Transverse colon (tissue), 4 donors: Measurements from ENCODE around the gene SAXO1. TPM values are rescaled to one million over a fixed set of nuclear protein-coding genes. Genes with fewer than 3 reads are reported as not detected.

Experiments
- DNase-seq: peaks from one replicate; pipeline ENCODE4 v3.0.0-alpha.2; 2019
- H3K27ac ChIP-seq, 4 donors: fragments of 200-600 bp; sonication (generic); 2 replicates each; pipeline ENCODE4 v1.5.1; 2016 to 2018; ENCODE audit warnings: inconsistent platforms in 4 of 4
- H3K27me3 ChIP-seq: fragments of 200-600 bp; sonication (generic); 2 replicates; pipeline ENCODE4 v1.5.1; 2017; ENCODE audit warnings: inconsistent platforms
- H3K36me3 ChIP-seq, 4 donors: fragments of 200-600 bp; sonication (generic); 2 replicates each; pipeline ENCODE4 v1.5.1; 2017 to 2019; ENCODE audit warnings: inconsistent platforms in 4 of 4
- H3K4me1 ChIP-seq, 4 donors: fragments of 200-600 bp; sonication (generic); 2 replicates each; pipeline ENCODE4 v1.5.1; 2017 to 2020; ENCODE audit warnings: inconsistent platforms in 4 of 4
- H3K4me3 ChIP-seq, 4 donors: fragments of 200-600 bp; sonication (generic); 1 replicate in 1 of 4; 2 replicates in 3 of 4; pipeline versions ENCODE4 v1.5.1 to v1.6.1; 2017 to 2019; ENCODE audit warnings: inconsistent platforms in 4 of 4
- H3K9me3 ChIP-seq, 2 donors: fragments of 200-600 bp; sonication (generic); 2 replicates each; pipeline ENCODE4 v1.5.1; 2017 to 2019; ENCODE audit warnings: inconsistent platforms in 2 of 2
- CTCF ChIP-seq, 5 experiments: fragments of 200-600 bp in 3 of 5; fragments of 450-650 bp in 2 of 5; sonication (generic) in 3 of 5; IDR thresholded peaks; 1 replicate in 2 of 5; 2 replicates in 3 of 5; pipeline ENCODE4 v1.5.1; 2016 to 2017; ENCODE audit warnings: antibody characterized with exemption in 5 of 5, inconsistent platforms in 3 of 5, mild to moderate bottlenecking in 2 of 5, moderate library complexity in 1 of 5
- EP300 ChIP-seq: sonication (generic); formaldehyde crosslinking; IDR thresholded peaks from one replicate; pipeline ENCODE4 v1.6.1; 2017; ENCODE audit warnings: antibody characterized with exemption, low read depth
- POLR2A ChIP-seq: fragments of 450-650 bp; IDR thresholded peaks from one replicate; pipeline ENCODE4 v1.6.1; 2016; ENCODE audit warnings: antibody characterized with exemption, mild to moderate bottlenecking, moderate library complexity
- POLR2AphosphoS5 ChIP-seq, 3 donors: sonication (generic); formaldehyde crosslinking; IDR thresholded peaks; one replicate each; pipeline ENCODE4 v1.6.1; 2016; ENCODE audit warnings: antibody characterized with exemption in 3 of 3
- WGBS, 2 donors: methylation state at CpG; one replicate each; pipeline ENCODE4 v1.1.5; 2018; ENCODE audit warnings: low coverage in 1 of 2; 5-methylcytosine and 5-hydroxymethylcytosine counted together
- in situ Hi-C, 4 donors: fragments of 200-750 bp; cut with MboI; loops; one replicate each; pipeline versions ENCODE4 v1.15.0 to v1.15.1; 2017; ENCODE audit warnings: low sequenced_read_pairs in 3 of 4, low pct_ligation_motif_present in 1 of 4, low pct_unique_long_range_greater_than_20kb in 1 of 4
- intact Hi-C: fragments of 100-400 bp; cut with DNase I; formaldehyde crosslinking; loops from one replicate; pipeline ENCODE4 v1.15.1; 2023; ENCODE audit warnings: low total_unique reads
- total RNA-seq, 4 donors: library from RNA; depleted of rRNA; stranded (reverse); fragments of >200 nt; gene quantifications; one replicate each; pipeline ENCODE4 v1.1.0, GENCODE V29; 2016

Gene SAXO1
- total RNA-seq, 4 donors from 2014 or later: 0.41 TPM; not detected in 3

- DNase-seq: no peak
- intact Hi-C loops (no loop called here), in situ Hi-C loops (no loop called here)
- WGBS, 2 donors: 83 to 100% methylated on average over 1 of the region's 1 CpG
- Histone ChIP-seq H3K4me3 (no peak overlapping the region), H3K27me3 (no peaks in the 10 kb centered on the region), H3K36me3 (no peaks in the 10 kb centered on the region), H3K4me1 (peaks cover 0 to 4% (median 2%) of the 10 kb centered on the region in 4 donors), H3K27ac (no peak overlapping the region), H3K9me3 (peaks cover 8 to 18% of the 10 kb centered on the region in 2 donors)
- no peak for TF ChIP-seq POLR2AphosphoS5 (IDR thresholded peaks at IDR 0.05)
- no peak for TF ChIP-seq EP300
- no peak for TF ChIP-seq CTCF (IDR thresholded peaks at IDR 0.05)
- TF ChIP-seq POLR2A: no peak
Measured at GRCh38 chr9:18893491-18893890, 139.5 kb downstream of the SAXO1 start.

GRCh38 chr9:18893046-18893445 lies 140.0 kb downstream of the SAXO1 start:
- H3K27ac ChIP-seq: no peak overlapping the region
- H3K4me3 ChIP-seq: no peak overlapping the region
- no peaks in the 10 kb centered on the region for H3K27me3 ChIP-seq
- in situ Hi-C loops: no loop called here
- H3K36me3 ChIP-seq: no peaks in the 10 kb centered on the region
- DNase-seq: no peak
- H3K4me1 ChIP-seq: peaks cover 0 to 9% (median 6%) of the 10 kb centered on the region in 4 donors
- H3K9me3 ChIP-seq: peaks cover 8 to 18% of the 10 kb centered on the region in 2 donors
- intact Hi-C loops: no loop called here
- WGBS, 2 donors: 87 to 96% methylated on average over 3 to 4 of the region's 4 CpGs
- TF ChIP-seq EP300 (no peak), POLR2A (no peak), POLR2AphosphoS5 (IDR thresholded peaks at IDR 0.05) (no peak), CTCF (IDR thresholded peaks at IDR 0.05) (no peak)

- peaks cover 8 to 18% of the 10 kb centered on the region in 2 donors for H3K9me3 ChIP-seq
- WGBS, 2 donors: 93% methylated on average over 5 of the region's 5 CpGs; no CpG with 5 or more reads in 1 of the 2 donors
- no peaks in the 10 kb centered on the region for H3K36me3 ChIP-seq
- no peak overlapping the region for H3K27ac ChIP-seq
- no peak for DNase-seq
- H3K4me3 ChIP-seq: no peak overlapping the region
- intact Hi-C loops (no loop called here), in situ Hi-C loops (no loop called here)
- peaks cover 6 to 15% (median 9%) of the 10 kb centered on the region in 4 donors for H3K4me1 ChIP-seq
- TF ChIP-seq CTCF (IDR thresholded peaks at IDR 0.05) (no peak), POLR2A (no peak), EP300 (no peak), POLR2AphosphoS5 (IDR thresholded peaks at IDR 0.05) (no peak)
- no peaks in the 10 kb centered on the region for H3K27me3 ChIP-seq
Measured at GRCh38 chr9:18891946-18892670, 140.9 kb downstream of the SAXO1 start.

GRCh38 chr9:18890372-18890771 lies 142.6 kb downstream of the SAXO1 start:
- Histone ChIP-seq H3K27ac (no peak overlapping the region), H3K4me1 (peaks cover 6 to 15% (median 9%) of the 10 kb centered on the region in 4 donors), H3K4me3 (no peak overlapping the region), H3K27me3 (no peaks in the 10 kb centered on the region), H3K36me3 (no peaks in the 10 kb centered on the region), H3K9me3 (peaks cover 0 to 7% of the 10 kb centered on the region in 2 donors)
- WGBS, 2 donors: 63 to 75% methylated on average over 2 to 4 of the region's 4 CpGs
- in situ Hi-C loops (no loop called here), intact Hi-C loops (no loop called here)
- DNase-seq: no peak
- TF ChIP-seq EP300 (no peak), POLR2A (no peak), CTCF (IDR thresholded peaks at IDR 0.05) (no peak), POLR2AphosphoS5 (IDR thresholded peaks at IDR 0.05) (no peak)
